Inferior parietal cortex (tissue), 1 donor: Measurements from ENCODE around the gene SLX9.

Source experiments
- DNase-seq: peaks from one replicate; pipeline ENCODE4 v3.0.0-alpha.2; 2016; ENCODE audit errors: extremely low spot score

The SLX9 gene

DNA sequence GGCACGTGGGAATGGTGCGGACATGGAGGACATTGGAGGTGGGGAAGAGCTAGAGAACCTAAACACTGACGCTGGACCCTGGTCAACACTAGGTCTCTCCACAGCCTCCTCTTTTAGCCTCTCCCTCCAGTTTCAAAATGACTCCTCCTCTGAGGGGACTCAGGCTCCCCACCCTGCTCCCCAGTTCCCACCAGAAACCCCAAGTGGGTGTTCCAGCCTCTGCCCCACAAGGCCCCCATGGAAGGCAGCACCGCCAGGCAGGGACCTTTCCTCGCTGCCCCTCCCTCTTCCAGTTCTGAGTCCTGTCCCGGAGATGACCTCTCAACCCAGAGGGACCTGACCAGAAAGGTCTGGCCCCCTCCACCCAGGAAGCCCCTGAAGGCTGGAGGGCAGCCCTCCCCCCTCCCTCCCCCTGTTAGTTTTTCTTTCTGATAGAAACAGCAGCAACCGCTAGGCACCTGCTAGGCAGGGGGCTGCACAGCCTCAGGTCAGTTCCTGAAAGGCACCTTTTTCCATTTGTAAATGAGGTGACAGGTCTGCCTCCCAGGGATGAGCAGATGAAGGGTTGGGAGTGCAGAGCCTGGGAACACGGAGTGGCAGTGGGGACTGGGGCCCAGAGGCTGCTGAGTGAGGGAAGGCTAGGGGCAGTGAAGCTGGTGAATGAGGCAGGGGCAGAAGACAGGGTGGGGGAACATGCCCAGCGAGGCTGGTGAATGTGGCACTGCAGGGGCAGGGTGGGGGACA, 9.9 kb upstream of the SLX9 start:
- DNase-seq = no peak

DNA sequence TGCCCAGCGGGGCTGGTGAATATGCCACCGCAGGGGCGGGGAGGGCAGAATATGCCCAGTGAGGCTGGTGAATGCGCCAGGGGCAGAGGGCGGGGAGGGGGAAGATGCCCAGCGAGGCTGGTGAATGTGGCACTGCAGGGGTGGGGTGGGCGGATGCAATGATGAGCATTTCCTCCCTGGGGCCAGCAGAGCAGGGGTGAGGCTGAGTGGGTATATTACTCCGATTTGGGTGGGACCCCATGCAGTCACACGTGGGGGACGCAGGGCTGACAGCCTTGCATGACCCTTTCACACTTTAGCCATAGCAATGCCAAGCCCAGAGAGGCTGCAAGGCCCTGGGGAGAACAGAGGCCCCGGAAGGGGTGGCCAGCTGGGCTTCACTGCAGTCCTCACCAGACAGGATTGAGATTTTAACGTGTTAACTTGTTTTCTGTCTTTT, 9.3 kb upstream of the SLX9 start:
- DNase-seq = no peak

GRCh38 chr21:44931137-44931500, 8.7 kb upstream of the SLX9 start:
- no peak for DNase-seq

- DNase-seq = no peak
These were observed 8.1 kb upstream of the SLX9 start for GRCh38 chr21:44931501-44932407.

GRCh38 chr21:44932408-44933181, 7.2 kb upstream of the SLX9 start:
- no peak for DNase-seq

- no peak for DNase-seq
These were observed 6.5 kb upstream of the SLX9 start for GRCh38 chr21:44933199-44933917.

- no peak for DNase-seq
These were observed 5.9 kb upstream of the SLX9 start for GRCh38 chr21:44933918-44934260.

DNA sequence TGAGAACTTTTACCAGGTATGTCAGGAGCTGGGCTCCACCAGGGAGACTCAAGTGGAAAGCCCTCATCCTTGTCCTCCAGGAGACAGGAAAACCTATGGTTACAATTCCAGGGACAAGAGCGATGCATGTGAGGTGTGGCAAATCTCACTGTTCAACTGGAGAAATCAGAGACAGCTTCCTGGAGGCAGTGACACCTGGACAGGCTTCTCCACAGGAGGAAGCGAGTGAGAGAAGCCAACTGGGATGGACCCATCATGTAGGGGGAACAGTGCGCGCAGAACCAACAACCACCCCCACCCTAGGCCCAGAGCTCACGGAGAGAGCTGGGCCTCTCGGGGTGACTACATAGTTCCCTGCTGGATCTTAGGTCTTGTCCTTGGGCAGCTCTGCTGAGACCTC, 5.6 kb upstream of the SLX9 start:
- no peak for DNase-seq

GRCh38 chr21:44934797-44935532, 4.9 kb upstream of the SLX9 start:
- no peak for DNase-seq

DNA sequence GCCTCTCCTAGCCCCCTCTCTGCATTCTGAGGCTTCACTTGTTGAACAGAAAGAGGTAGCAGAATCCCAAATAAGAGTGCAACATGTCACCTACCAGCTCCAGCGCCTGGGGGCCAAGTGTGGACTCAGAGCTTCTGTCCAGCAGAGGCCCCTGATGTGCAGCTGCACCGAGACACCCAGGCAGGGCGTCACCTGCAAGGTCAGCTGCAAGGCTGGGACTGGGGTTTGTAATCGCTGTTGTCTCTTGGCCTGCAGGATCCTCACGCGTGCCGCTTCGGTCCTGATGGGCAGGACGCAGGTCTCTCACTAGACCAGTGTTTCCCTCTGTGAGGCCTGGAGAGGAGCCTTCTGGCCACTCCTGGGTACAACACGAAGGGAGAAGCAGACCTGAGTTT, 4.3 kb upstream of the SLX9 start:
- DNase-seq = no peak

DNA sequence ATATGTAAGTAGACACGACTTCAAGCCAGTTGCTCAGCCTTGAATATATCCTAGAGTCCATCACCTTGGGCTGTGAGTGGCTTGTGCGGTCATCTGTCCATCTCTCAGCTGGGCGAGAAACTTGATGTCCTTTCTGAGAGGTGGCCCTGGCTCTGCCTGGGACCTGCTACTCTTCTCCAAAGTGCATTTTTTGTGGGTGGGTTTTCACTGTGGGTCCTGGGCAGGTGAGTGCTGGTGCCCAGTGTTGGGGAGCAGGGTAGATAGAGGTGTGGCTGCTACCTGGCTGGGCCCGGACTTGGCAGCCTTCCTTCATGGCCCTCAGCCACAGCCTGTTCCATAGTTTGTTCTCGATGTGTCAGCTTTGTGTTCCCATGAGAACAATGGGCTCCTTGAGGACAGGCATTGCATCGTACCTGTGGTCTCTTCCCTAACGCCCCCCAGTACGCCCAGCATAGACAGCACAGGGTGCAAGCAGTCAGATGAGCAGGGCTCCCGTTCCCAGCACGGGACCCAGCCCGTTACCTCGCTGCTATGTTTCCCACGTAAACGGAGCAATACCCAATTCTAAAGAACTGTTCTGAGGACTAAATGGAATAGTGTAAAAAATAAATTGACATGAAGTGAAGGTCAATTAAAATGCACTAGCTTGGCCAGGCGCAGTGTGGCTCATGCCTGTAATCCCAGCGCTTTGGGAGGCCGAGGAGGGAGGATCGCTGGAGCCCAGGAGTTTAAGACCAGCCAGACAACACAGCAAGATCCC, 877 bp upstream of the SLX9 start:
- DNase-seq = no peak

DNA sequence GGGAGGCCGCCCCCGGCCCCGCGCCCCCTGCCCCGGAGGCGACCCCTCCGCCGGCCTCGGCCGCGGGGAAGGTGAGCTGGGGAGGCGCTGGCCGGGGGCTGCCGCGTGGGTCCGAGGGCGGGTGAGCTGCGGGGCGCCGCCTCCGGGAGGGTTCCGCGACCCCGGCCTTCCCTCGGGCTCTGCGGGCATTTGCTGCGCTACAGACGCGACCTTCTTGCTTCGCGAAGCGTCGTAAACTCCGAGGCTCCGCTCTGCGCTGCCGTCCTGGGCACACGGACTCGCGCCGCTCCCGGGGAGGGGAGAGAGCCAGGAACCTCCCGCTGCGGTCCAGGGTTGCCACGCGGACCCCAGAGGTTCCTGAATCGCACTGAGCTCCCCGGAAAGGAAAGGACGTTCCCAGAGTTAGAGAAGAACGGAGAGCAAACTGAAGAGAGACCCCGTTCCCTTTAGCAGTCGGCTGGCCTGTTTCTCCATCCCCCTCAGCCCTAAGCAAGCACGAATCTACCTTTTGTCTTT, 345 bp downstream of the SLX9 start:
- DNase-seq = no peak

DNA sequence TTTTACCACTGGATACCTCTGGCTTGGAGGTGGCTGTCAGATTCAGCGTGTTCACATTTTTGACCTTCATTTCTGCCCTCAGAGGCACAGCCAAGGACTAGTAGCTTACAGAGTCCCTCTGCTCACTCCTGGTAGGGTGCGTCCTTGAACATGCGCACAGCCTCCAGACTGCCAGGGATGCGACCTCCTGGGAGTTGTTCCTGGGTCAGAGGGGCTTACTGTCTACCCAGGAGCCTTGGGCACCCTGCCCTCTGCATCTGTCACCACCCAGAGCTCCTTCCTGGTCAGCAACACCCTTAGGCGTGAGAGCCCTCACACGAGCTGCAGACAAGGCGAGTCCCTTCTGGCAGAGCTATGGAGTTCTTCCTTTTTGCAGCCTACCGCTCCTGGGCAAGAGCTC, 1.7 kb downstream of the SLX9 start:
- no peak for DNase-seq

DNA sequence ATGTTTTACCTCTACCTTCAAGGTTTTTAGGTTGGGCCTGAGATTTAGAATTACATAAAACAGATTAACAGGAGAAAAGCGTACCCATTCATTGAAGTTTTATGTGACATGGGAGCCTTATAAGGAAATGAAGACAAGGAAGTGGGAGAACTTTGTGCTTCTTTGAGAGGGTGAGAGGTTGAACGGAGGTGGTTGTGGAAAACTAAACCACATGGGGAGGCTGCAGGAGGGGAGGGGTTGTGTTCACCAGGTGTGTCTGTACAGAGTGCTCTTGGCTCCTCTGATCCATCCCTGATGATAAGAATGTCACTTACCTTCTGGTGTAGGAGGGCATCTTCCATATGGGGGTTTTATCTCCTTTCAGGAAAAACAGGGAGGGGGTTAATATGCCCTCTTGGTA, 2.7 kb downstream of the SLX9 start:
- no peak for DNase-seq

DNA sequence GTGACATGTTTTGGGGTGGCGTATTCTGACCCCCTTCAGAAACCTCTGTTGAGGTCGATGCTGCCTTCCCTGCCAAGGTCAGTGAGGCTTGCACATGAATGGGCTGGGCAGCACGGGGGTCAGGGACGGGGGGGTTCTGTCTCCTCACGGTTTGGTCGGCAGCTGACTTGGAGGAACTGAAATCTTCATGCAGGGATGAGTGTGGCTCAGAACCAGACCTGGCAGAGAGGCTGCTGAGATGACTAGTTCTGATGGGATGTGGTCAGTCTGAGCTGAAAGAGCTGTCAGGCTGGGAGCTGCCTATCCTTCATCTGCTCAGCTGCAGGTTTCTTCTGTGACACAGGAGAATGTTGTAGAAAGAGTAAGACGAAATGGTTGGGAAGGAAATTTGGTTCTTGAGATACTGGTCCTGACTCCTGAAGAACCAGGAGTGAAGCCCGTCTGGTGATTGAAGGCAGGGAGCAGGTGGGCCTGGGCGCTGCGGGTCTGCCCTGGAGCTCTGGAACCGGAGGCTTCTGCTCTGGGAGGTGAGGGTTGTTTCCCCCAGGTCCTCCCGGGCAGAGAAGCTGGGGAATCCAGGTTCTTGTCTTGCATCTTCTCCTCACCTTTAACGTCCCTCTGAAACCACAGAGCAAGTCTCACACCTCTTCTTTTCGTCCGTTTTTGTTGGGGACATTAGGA, 3.3 kb downstream of the SLX9 start:
- no peak for DNase-seq

DNA sequence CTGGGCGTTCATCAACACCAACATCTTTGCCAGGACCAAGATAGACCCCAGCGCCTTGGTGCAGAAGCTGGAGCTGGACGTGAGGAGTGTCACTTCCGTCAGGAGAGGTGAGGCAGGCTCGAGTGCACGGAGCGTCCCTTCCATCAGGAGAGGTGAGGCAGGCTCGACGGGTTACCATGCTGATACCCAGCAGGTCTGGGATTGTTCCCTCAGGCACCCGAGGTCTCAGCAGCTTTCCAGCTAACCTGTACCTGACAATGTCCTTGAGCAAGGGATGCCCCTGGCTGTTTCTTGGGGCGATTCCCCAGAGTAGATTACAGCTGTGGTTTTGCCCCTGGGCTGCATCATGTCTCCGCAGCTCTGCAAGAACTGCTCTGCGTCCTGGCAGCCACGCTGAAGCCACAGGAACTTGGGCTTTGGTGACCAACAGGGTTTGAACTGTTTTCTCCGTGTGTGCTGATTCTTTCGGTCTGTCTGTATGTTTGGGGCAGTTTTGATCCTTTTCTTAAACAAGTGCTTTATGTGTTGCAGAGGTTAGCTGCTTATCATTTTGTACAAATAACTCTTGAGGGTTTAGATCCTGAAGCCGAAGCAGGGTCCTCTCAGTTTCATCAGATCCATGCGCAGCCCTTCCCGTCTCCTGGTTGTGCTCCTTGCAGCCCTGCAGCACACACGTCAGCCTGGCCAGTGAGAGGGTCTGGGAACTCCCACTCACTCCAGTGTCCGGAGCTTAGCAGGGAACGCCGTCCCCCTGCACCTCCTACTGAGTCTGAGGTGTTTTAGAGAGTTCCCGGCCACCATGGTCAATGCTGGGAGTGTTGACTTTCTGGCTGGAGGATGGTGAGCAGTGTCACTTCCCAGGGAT, 4.1 kb downstream of the SLX9 start:
- no peak for DNase-seq

GRCh38 chr21:44944596-44944995, 4.8 kb downstream of the SLX9 start:
- no peak for DNase-seq

DNA sequence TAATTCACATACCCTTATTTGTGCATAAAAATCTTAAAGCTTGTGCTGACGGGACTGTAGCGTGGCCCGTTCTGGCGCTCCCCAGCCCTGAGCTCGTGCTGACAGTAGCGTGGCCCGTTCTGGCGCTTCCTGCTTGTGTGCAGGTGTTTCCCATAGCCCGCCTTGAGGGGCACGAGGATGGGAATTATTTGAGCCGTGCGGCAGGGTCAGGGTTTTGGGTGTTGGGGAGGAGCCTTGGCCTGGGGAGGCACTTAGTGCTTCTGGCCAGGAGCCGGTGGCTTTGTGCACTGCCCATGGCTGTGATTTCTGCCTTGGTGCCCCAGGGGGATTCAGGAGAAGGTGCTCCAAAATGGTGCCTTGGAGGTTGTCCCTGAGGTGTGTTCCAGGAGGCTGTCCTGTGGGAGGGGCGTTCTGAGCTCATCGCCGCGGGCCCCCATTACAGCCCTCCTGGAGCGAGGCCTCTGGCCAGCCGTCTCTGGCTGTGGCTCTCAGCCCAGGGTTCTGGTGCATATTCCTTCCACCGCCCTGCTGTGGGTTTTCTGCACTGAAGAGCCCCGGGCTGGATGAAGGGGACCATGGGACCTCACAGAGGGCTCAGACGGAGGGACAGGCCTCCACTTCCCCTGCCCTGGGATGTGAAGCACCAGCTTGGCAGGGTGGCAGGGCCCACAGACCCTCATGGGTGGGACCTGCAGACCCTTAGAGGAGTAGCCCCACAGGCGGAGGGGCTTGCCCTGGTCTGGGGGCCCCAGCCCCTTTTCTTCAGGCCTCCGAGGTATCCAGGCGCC, 6.6 kb downstream of the SLX9 start:
- no peak for DNase-seq
